NB4 (cell line): ENCODE measurements around the gene NFE2L2.

Experiments
- DNase-seq: peaks from one replicate; pipeline ENCODE4 v3.0.0; 2010; ENCODE audit warnings: low read depth
- H3K4me3 ChIP-seq: one replicate; pipeline ENCODE4 v1.5.1; 2011; ENCODE audit warnings: mild to moderate bottlenecking, low read depth, low read length, moderate library complexity
- CTCF ChIP-seq: IDR thresholded peaks from one replicate; pipeline ENCODE4 v1.5.1; 2012; ENCODE audit warnings: low read depth, low read length
- MAX ChIP-seq: IDR thresholded peaks from 2 replicates; pipeline ENCODE4 v1.6.1; 2011; ENCODE audit warnings: low read depth, low read length
- MYC ChIP-seq: IDR thresholded peaks from 2 replicates; pipeline ENCODE4 v1.6.1; 2011; ENCODE audit warnings: low read depth, low read length
- POLR2A ChIP-seq: IDR thresholded peaks from 2 replicates; pipeline ENCODE4 v1.6.1; 2011; ENCODE audit warnings: mild to moderate bottlenecking; ENCODE audit not compliant: insufficient read length; ENCODE audit errors: extremely low read depth

The NFE2L2 gene

GRCh38 chr2:177239932-177240630, 24.4 kb downstream of the NFE2L2 start:
- TF ChIP-seq CTCF = no peak
- TF ChIP-seq MAX = no peak; the same call in 1 of the 2 replicates
- TF ChIP-seq POLR2A = no peak
- no peak for TF ChIP-seq MYC
- H3K4me3 ChIP-seq = no peak overlapping the region
- peak; percentile 81 for DNase-seq

- no peak overlapping the region for H3K4me3 ChIP-seq
- no peak for DNase-seq
- TF ChIP-seq CTCF (no peak), MAX (no peak), MYC (no peak), POLR2A (no peak)
Measured at GRCh38 chr2:177239053-177239452, 25.5 kb downstream of the NFE2L2 start.

GRCh38 chr2:177237932-177238331, 26.6 kb downstream of the NFE2L2 start:
- DNase-seq = no peak
- H3K4me3 ChIP-seq = no peak overlapping the region
- TF ChIP-seq MAX (no peak), POLR2A (no peak), MYC (no peak), CTCF (no peak)

GRCh38 chr2:177235855-177236437, 28.6 kb downstream of the NFE2L2 start:
- no peak for DNase-seq
- H3K4me3 ChIP-seq = no peak overlapping the region
- TF ChIP-seq POLR2A (no peak), MAX (no peak), MYC (no peak), CTCF (no peak)

- no peak for DNase-seq
- no peak for TF ChIP-seq CTCF
- TF ChIP-seq MAX = no peak
- TF ChIP-seq MYC = no peak
- TF ChIP-seq POLR2A = no peak
- no peak overlapping the region for H3K4me3 ChIP-seq
Measured at GRCh38 chr2:177234267-177234666, 30.3 kb downstream of the NFE2L2 start.
